ENCODE data around the gene INAFM2.

GRCh38 chr15:40279437-40280141 is 43.9 kb upstream of the INAFM2 start:
- TF ChIP-seq CTCF (IDR thresholded peaks at IDR 0.05; ENCODE audit: low read depth, low read length, poor library complexity, severe bottlenecking), result peak; percentile 100
- 0 out of 2 replicates have a peak, but pooled peaks have one; percentile 1 for TF ChIP-seq EZH2phosphoT487 (IDR thresholded peaks at IDR 0.05; ENCODE audit: borderline replicate concordance, low read length)
